GM10847 (cell line): ENCODE data around the gene XAB2.
A peak's percentile ranks its signal among the peaks of the same experiment; 100 is the strongest.

Experiments
- POLR2A ChIP-seq: IDR thresholded peaks from 2 replicates; pipeline ENCODE4 v1.6.1; 2011; ENCODE audit not compliant: insufficient read length; ENCODE audit errors: extremely low read depth

Gene XAB2

GRCh38 chr19:7629347-7630054 lies at the start of gene XAB2, which contains the start of gene PET100:
Gene XAB2, minus strand, starts transcription at chr19:7629545. Its CDS starts 18 bp downstream, at chr19:7629527.
Gene PET100, plus strand, starts transcription at chr19:7629793. Its CDS starts 41 bp downstream, at chr19:7629834.
- peak; percentile 41 for TF ChIP-seq POLR2A

- TF ChIP-seq POLR2A, result no peak
Measured at GRCh38 chr19:7677669-7678311, 48.4 kb upstream of the XAB2 start.

GRCh38 chr19:7676854-7677253 lies 47.5 kb upstream of the XAB2 start, which contains the start of gene MCEMP1:
Gene MCEMP1, plus strand, starts transcription at chr19:7677090. Its CDS starts 31 bp downstream, at chr19:7677121.
- no peak for TF ChIP-seq POLR2A

GRCh38 chr19:7676376-7676775 lies 47.0 kb upstream of the XAB2 start:
- TF ChIP-seq POLR2A, result no peak

GRCh38 chr19:7674010-7675005 lies 45.0 kb upstream of the XAB2 start:
- TF ChIP-seq POLR2A, result no peak

- TF ChIP-seq POLR2A, result no peak
Measured at GRCh38 chr19:7672522-7672921, 43.2 kb upstream of the XAB2 start.

- TF ChIP-seq POLR2A, result no peak
Measured at GRCh38 chr19:7670790-7671189, 41.4 kb upstream of the XAB2 start.

- no peak for TF ChIP-seq POLR2A
Measured at GRCh38 chr19:7670150-7670783, 40.9 kb upstream of the XAB2 start.

GRCh38 chr19:7669641-7670040 lies 40.3 kb upstream of the XAB2 start:
- TF ChIP-seq POLR2A, result no peak

- TF ChIP-seq POLR2A, result no peak
Measured at GRCh38 chr19:7668842-7669241, 39.5 kb upstream of the XAB2 start, which contains the start of gene RETN. Gene RETN, plus strand, starts transcription at chr19:7669049. Its CDS starts 278 bp downstream, at chr19:7669327.

- TF ChIP-seq POLR2A, result no peak
Measured at GRCh38 chr19:7665076-7665475, 35.7 kb upstream of the XAB2 start.

GRCh38 chr19:7663706-7664105 lies 34.4 kb upstream of the XAB2 start:
- TF ChIP-seq POLR2A, result no peak

- no peak for TF ChIP-seq POLR2A
Measured at GRCh38 chr19:7662657-7663056, 33.3 kb upstream of the XAB2 start.

GRCh38 chr19:7661744-7662538 lies 32.6 kb upstream of the XAB2 start:
- TF ChIP-seq POLR2A, result no peak

- TF ChIP-seq POLR2A, result no peak
Measured at GRCh38 chr19:7658219-7658686, 28.9 kb upstream of the XAB2 start.
